HG03521 (cell line): Measurements from ENCODE around the gene ZNF654.

ENCODE experiments used
- ATAC-seq: cut with Tn5 transposase; IDR thresholded peaks from one replicate; pipeline ENCODE4 v1.9.1; 2021; ENCODE audit warnings: mild to moderate bottlenecking, moderate library complexity; ENCODE audit not compliant: unreplicated experiment

ZNF654 gene

DNA sequence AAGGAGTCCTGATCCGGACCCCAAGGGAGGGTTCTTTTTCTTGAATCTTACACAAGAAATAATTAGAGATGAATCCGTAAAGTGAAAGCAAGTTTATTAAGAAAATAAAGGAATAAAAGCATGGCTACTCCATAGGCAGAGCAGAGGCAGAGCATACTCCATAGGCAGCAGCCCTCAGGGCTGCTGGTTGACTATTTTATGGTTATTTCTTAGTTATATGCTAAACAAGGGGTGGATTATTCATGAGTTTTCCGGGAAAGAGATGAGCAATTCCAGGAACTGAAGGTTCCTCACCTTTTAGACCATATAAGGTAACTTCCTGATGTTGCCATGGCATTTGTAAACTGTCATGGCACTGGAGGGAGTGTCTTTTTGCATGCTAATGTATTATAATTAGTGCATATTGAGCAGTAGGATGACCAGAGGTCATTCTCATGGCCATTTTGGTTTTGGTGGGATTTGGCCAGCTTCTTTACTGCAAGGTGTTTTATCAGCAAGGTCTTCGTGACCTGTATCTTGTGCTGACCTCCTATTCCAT is 132.9 kb downstream of the ZNF654 start:
- no peak for ATAC-seq

DNA sequence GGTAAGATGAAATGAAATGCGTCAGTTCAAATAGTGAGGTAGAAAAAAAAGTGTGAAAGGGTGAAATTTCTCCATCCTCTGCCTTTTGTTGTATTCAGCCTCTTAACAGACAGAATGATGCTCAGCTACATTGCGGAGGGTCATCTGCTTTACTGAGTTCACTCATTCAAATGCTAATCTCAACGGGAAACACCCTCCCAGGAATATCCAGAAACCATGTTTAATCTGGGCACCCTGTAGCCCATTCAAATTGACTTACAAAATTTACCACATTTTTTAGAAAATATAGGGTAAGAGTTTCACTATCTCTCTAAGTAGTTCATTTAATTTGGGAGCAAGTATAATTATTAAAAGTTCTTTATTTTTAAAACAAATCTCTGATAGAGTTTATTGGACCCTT is 133.6 kb downstream of the ZNF654 start:
- ATAC-seq: no peak
